ENCODE results near the gene SHC2.
A peak's percentile ranks its signal among the peaks of the same experiment; 100 is the strongest.

Gene SHC2

GRCh38 chr19:460877-461720 lies at the start of gene SHC2:
Gene SHC2 (minus strand): TSS chr19:461033. CDS start chr19:460996, 37 bp downstream.
- no peaks in the 10 kb centered on the region for H3K36me3 ChIP-seq (ENCODE audit: control insufficient read depth, insufficient read depth, low read length)
- H3K27me3 ChIP-seq (ENCODE audit: control insufficient read depth, insufficient read depth, low read length): peaks cover 13% of the 10 kb centered on the region
- no peak within 1 kb of the TSS for H3K9ac ChIP-seq (ENCODE audit: low read depth, low read length)
- H3K9me3 ChIP-seq (ENCODE audit: control insufficient read depth, insufficient read depth, low read length): no peaks in the 10 kb centered on the region
- peak within 1 kb of the TSS; percentile 69 for H3K4me3 ChIP-seq (ENCODE audit: low read depth, low read length)
- peak within 1 kb of the TSS; percentile 77 for H3K27ac ChIP-seq (ENCODE audit: low read depth, low read length)
- no peaks in the 10 kb centered on the region for H3K4me1 ChIP-seq (ENCODE audit: control insufficient read depth, insufficient read depth, low read length)

GRCh38 chr19:508204-509150 lies 47.6 kb upstream of the SHC2 start:
- Histone ChIP-seq H3K36me3 (ENCODE audit: control insufficient read depth, insufficient read depth, low read length) (no peaks in the 10 kb centered on the region), H3K9me3 (ENCODE audit: control insufficient read depth, insufficient read depth, low read length) (no peaks in the 10 kb centered on the region), H3K4me1 (ENCODE audit: control insufficient read depth, insufficient read depth, low read length) (peaks cover 6% of the 10 kb centered on the region; the same call in 1 of the 2 replicates), H3K4me3 (ENCODE audit: low read depth, low read length) (peak overlapping the region; percentile 84), H3K27me3 (ENCODE audit: control insufficient read depth, insufficient read depth, low read length) (no peaks in the 10 kb centered on the region), H3K27ac (ENCODE audit: low read depth, low read length) (no peak overlapping the region), H3K9ac (ENCODE audit: low read depth, low read length) (peak overlapping the region; percentile 62; the same call in 1 of the 2 replicates)

- peak within 1 kb of the TSS; percentile 97 for H3K9ac ChIP-seq (ENCODE audit: low read depth, low read length)
- H3K4me3 ChIP-seq (ENCODE audit: low read depth, low read length): peak within 1 kb of the TSS; percentile 84
- H3K27ac ChIP-seq (ENCODE audit: low read depth, low read length): peak within 1 kb of the TSS; percentile 97
- H3K9me3 ChIP-seq (ENCODE audit: control insufficient read depth, insufficient read depth, low read length): no peaks in the 10 kb centered on the region
- no peaks in the 10 kb centered on the region for H3K27me3 ChIP-seq (ENCODE audit: control insufficient read depth, insufficient read depth, low read length)
- no peaks in the 10 kb centered on the region for H3K36me3 ChIP-seq (ENCODE audit: control insufficient read depth, insufficient read depth, low read length)
- H3K4me1 ChIP-seq (ENCODE audit: control insufficient read depth, insufficient read depth, low read length): peaks cover 6% of the 10 kb centered on the region; the same call in 1 of the 2 replicates
Observed at GRCh38 chr19:507286-508203, 46.7 kb upstream of the SHC2 start, which contains the start of gene TPGS1. Gene TPGS1 (plus strand): TSS chr19:507497. CDS start chr19:507507, 10 bp downstream.

GRCh38 chr19:506404-507285 lies 45.8 kb upstream of the SHC2 start:
- Histone ChIP-seq H3K9ac (ENCODE audit: low read depth, low read length) (peak overlapping the region; percentile 97), H3K27ac (ENCODE audit: low read depth, low read length) (peak overlapping the region; percentile 97), H3K4me3 (ENCODE audit: low read depth, low read length) (peak overlapping the region; percentile 84), H3K4me1 (ENCODE audit: control insufficient read depth, insufficient read depth, low read length) (peaks cover 6% of the 10 kb centered on the region; the same call in 1 of the 2 replicates), H3K9me3 (ENCODE audit: control insufficient read depth, insufficient read depth, low read length) (no peaks in the 10 kb centered on the region), H3K36me3 (ENCODE audit: control insufficient read depth, insufficient read depth, low read length) (no peaks in the 10 kb centered on the region), H3K27me3 (ENCODE audit: control insufficient read depth, insufficient read depth, low read length) (no peaks in the 10 kb centered on the region)

- Histone ChIP-seq H3K4me1 (ENCODE audit: control insufficient read depth, insufficient read depth, low read length) (0 out of 2 replicates have a peak, but pooled peaks cover 3% of the 10 kb centered on the region), H3K9me3 (ENCODE audit: control insufficient read depth, insufficient read depth, low read length) (no peaks in the 10 kb centered on the region), H3K27me3 (ENCODE audit: control insufficient read depth, insufficient read depth, low read length) (peaks cover 5% of the 10 kb centered on the region), H3K27ac (ENCODE audit: low read depth, low read length) (no peak overlapping the region), H3K36me3 (ENCODE audit: control insufficient read depth, insufficient read depth, low read length) (no peaks in the 10 kb centered on the region), H3K9ac (ENCODE audit: low read depth, low read length) (no peak overlapping the region), H3K4me3 (ENCODE audit: low read depth, low read length) (no peak overlapping the region)
Observed at GRCh38 chr19:504616-505015, 43.8 kb upstream of the SHC2 start.

GRCh38 chr19:501646-502045 lies 40.8 kb upstream of the SHC2 start:
- H3K4me3 ChIP-seq (ENCODE audit: low read depth, low read length): no peak overlapping the region
- no peaks in the 10 kb centered on the region for H3K9me3 ChIP-seq (ENCODE audit: control insufficient read depth, insufficient read depth, low read length)
- no peak overlapping the region for H3K9ac ChIP-seq (ENCODE audit: low read depth, low read length)
- H3K27me3 ChIP-seq (ENCODE audit: control insufficient read depth, insufficient read depth, low read length): peaks cover 26% of the 10 kb centered on the region
- H3K36me3 ChIP-seq (ENCODE audit: control insufficient read depth, insufficient read depth, low read length): no peaks in the 10 kb centered on the region
- no peak overlapping the region for H3K27ac ChIP-seq (ENCODE audit: low read depth, low read length)
- 0 out of 2 replicates have a peak, but pooled peaks cover 3% of the 10 kb centered on the region for H3K4me1 ChIP-seq (ENCODE audit: control insufficient read depth, insufficient read depth, low read length)

- H3K4me1 ChIP-seq (ENCODE audit: control insufficient read depth, insufficient read depth, low read length): no peaks in the 10 kb centered on the region
- H3K27ac ChIP-seq (ENCODE audit: low read depth, low read length): no peak overlapping the region
- H3K27me3 ChIP-seq (ENCODE audit: control insufficient read depth, insufficient read depth, low read length): peaks cover 26% of the 10 kb centered on the region
- no peak overlapping the region for H3K4me3 ChIP-seq (ENCODE audit: low read depth, low read length)
- H3K36me3 ChIP-seq (ENCODE audit: control insufficient read depth, insufficient read depth, low read length): no peaks in the 10 kb centered on the region
- H3K9me3 ChIP-seq (ENCODE audit: control insufficient read depth, insufficient read depth, low read length): no peaks in the 10 kb centered on the region
- H3K9ac ChIP-seq (ENCODE audit: low read depth, low read length): no peak overlapping the region
Observed at GRCh38 chr19:498977-499623, 38.3 kb upstream of the SHC2 start.

- no peak overlapping the region for H3K27ac ChIP-seq (ENCODE audit: low read depth, low read length)
- no peaks in the 10 kb centered on the region for H3K4me1 ChIP-seq (ENCODE audit: control insufficient read depth, insufficient read depth, low read length)
- H3K36me3 ChIP-seq (ENCODE audit: control insufficient read depth, insufficient read depth, low read length): no peaks in the 10 kb centered on the region
- H3K4me3 ChIP-seq (ENCODE audit: low read depth, low read length): peak overlapping the region; percentile 66; the same call in 1 of the 2 replicates
- H3K9me3 ChIP-seq (ENCODE audit: control insufficient read depth, insufficient read depth, low read length): no peaks in the 10 kb centered on the region
- peaks cover 26% of the 10 kb centered on the region for H3K27me3 ChIP-seq (ENCODE audit: control insufficient read depth, insufficient read depth, low read length)
- no peak overlapping the region for H3K9ac ChIP-seq (ENCODE audit: low read depth, low read length)
Observed at GRCh38 chr19:498511-498891, 37.7 kb upstream of the SHC2 start.

- Histone ChIP-seq H3K9me3 (ENCODE audit: control insufficient read depth, insufficient read depth, low read length) (no peaks in the 10 kb centered on the region), H3K4me3 (ENCODE audit: low read depth, low read length) (peak overlapping the region; percentile 66), H3K9ac (ENCODE audit: low read depth, low read length) (no peak overlapping the region), H3K4me1 (ENCODE audit: control insufficient read depth, insufficient read depth, low read length) (no peaks in the 10 kb centered on the region), H3K27me3 (ENCODE audit: control insufficient read depth, insufficient read depth, low read length) (peaks cover 26% of the 10 kb centered on the region), H3K36me3 (ENCODE audit: control insufficient read depth, insufficient read depth, low read length) (no peaks in the 10 kb centered on the region), H3K27ac (ENCODE audit: low read depth, low read length) (no peak overlapping the region)
Observed at GRCh38 chr19:497869-498510, 37.2 kb upstream of the SHC2 start.

All from HUES48 (cell line).